ENCODE measurements around the gene TMEM238L. TPM values are rescaled to one million over a fixed set of nuclear protein-coding genes. Genes with fewer than 3 reads are reported as not detected.

The TMEM238L gene
- total RNA-seq, 2 experiments from 2014 or later = not detected

- Histone ChIP-seq H3K4me1 (ENCODE audit: insufficient read depth, low read length) (no peaks in the 10 kb centered on the region), H3K27me3 (ENCODE audit: control insufficient read depth in 1 of 2, insufficient read depth in 2 of 2, low read length in 2 of 2) (no peaks in the 10 kb centered on the region), H3K27ac (ENCODE audit: low read depth in 1 of 2, low read length in 2 of 2) (no peak overlapping the region), H3K36me3 (ENCODE audit: insufficient read depth, low read length) (no peaks in the 10 kb centered on the region), H3K9me3 (ENCODE audit: control insufficient read depth in 1 of 2, insufficient read depth in 1 of 2, low read length in 2 of 2) (no peaks in the 10 kb centered on the region), H3K4me3 (ENCODE audit: low read length) (no peak overlapping the region)
- TF ChIP-seq, protein P1, sequence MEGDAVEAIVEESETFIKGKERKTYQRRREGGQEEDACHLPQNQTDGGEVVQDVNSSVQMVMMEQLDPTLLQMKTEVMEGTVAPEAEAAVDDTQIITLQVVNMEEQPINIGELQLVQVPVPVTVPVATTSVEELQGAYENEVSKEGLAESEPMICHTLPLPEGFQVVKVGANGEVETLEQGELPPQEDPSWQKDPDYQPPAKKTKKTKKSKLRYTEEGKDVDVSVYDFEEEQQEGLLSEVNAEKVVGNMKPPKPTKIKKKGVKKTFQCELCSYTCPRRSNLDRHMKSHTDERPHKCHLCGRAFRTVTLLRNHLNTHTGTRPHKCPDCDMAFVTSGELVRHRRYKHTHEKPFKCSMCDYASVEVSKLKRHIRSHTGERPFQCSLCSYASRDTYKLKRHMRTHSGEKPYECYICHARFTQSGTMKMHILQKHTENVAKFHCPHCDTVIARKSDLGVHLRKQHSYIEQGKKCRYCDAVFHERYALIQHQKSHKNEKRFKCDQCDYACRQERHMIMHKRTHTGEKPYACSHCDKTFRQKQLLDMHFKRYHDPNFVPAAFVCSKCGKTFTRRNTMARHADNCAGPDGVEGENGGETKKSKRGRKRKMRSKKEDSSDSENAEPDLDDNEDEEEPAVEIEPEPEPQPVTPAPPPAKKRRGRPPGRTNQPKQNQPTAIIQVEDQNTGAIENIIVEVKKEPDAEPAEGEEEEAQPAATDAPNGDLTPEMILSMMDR (IDR thresholded peaks at IDR 0.05) = no peak
- Mint-ChIP-seq H3K9me3 (no peaks in the 10 kb centered on the region), H3K4me3 (no peak overlapping the region), H3K27ac (no peak overlapping the region), H3K4me1 (ENCODE audit: low read depth) (no peaks in the 10 kb centered on the region), H3K36me3 (ENCODE audit: low read depth) (no peaks in the 10 kb centered on the region), H3K27me3 (peaks cover 15% of the 10 kb centered on the region)
- ChIA-PET POLR2A (no interaction called here), CTCF (no interaction called here)
- DNase-seq (no peak), ATAC-seq (ENCODE audit: poor library complexity) (no peak)
- intact Hi-C loops (cut with DNase I, micrococcal nuclease) = no loop called here
Measured at GRCh38 chr17:10789694-10790271, 14.1 kb downstream of the TMEM238L start.

- POLR2A ChIA-PET = no interaction called here
Measured at GRCh38 chr17:10787306-10788045, 16.4 kb downstream of the TMEM238L start.

GRCh38 chr17:10785295-10785694, 18.6 kb downstream of the TMEM238L start:
- Mint-ChIP-seq H3K4me1 (ENCODE audit: low read depth) (no peaks in the 10 kb centered on the region), H3K27me3 (peaks cover 15% of the 10 kb centered on the region), H3K9me3 (peaks cover 4% of the 10 kb centered on the region), H3K27ac (no peak overlapping the region), H3K36me3 (ENCODE audit: low read depth) (no peaks in the 10 kb centered on the region), H3K4me3 (no peak overlapping the region)
- intact Hi-C loops (cut with DNase I, micrococcal nuclease) = no loop called here
- H3K27ac ChIP-seq (ENCODE audit: low read depth in 1 of 2, low read length in 2 of 2) = no peak overlapping the region
- ChIA-PET CTCF (no interaction called here), POLR2A (interaction anchor here (0.6 kb wide), 1 partner anchor 660 kb away, joined by 3 read pairs; no protein-coding TSS in a partner anchor)
- no peak overlapping the region for H3K4me3 ChIP-seq (ENCODE audit: low read length)
- DNase-seq = no peak
- H3K4me1 ChIP-seq (ENCODE audit: insufficient read depth, low read length) = no peaks in the 10 kb centered on the region
- no peaks in the 10 kb centered on the region for H3K27me3 ChIP-seq (ENCODE audit: control insufficient read depth in 1 of 2, insufficient read depth in 2 of 2, low read length in 2 of 2)
- no peaks in the 10 kb centered on the region for H3K36me3 ChIP-seq (ENCODE audit: insufficient read depth, low read length)
- no peak for ATAC-seq (ENCODE audit: poor library complexity)
- TF ChIP-seq, protein P1 (IDR thresholded peaks at IDR 0.05) = no peak
- peaks cover 5 to 11% of the 10 kb centered on the region in 2 experiments for H3K9me3 ChIP-seq (ENCODE audit: control insufficient read depth in 1 of 2, insufficient read depth in 1 of 2, low read length in 2 of 2)

More at GRCh38 chr17:10787306-10788045, 16.4 kb downstream of the TMEM238L start:
- Histone ChIP-seq H3K9me3 (ENCODE audit: control insufficient read depth in 1 of 2, insufficient read depth in 1 of 2, low read length in 2 of 2) (peaks cover 5 to 10% of the 10 kb centered on the region in 2 experiments), H3K4me3 (ENCODE audit: low read length) (no peak overlapping the region), H3K27me3 (ENCODE audit: control insufficient read depth in 1 of 2, insufficient read depth in 2 of 2, low read length in 2 of 2) (no peaks in the 10 kb centered on the region), H3K27ac (ENCODE audit: low read depth in 1 of 2, low read length in 2 of 2) (no peak overlapping the region), H3K36me3 (ENCODE audit: insufficient read depth, low read length) (no peaks in the 10 kb centered on the region), H3K4me1 (ENCODE audit: insufficient read depth, low read length) (no peaks in the 10 kb centered on the region)
- Mint-ChIP-seq H3K4me3 (no peak overlapping the region), H3K27ac (no peak overlapping the region), H3K36me3 (ENCODE audit: low read depth) (no peaks in the 10 kb centered on the region), H3K9me3 (peaks cover 4% of the 10 kb centered on the region), H3K4me1 (ENCODE audit: low read depth) (no peaks in the 10 kb centered on the region), H3K27me3 (peaks cover 15% of the 10 kb centered on the region)
- DNase-seq (no peak), ATAC-seq (ENCODE audit: poor library complexity) (no peak)
- CTCF ChIA-PET = no interaction called here
- TF ChIP-seq, protein P1 (IDR thresholded peaks at IDR 0.05) = no peak
- intact Hi-C loops (cut with DNase I, micrococcal nuclease) = no loop called here
